Epithelial cell of alveolus of lung (primary cell): Measurements from ENCODE around the gene CCDC88C. TPM values are rescaled to one million over a fixed set of nuclear protein-coding genes. Genes with fewer than 3 reads are reported as not detected.

Experiments used
- total RNA-seq: library from RNA; depleted of rRNA; stranded (reverse); fragments of >200 nt; gene quantifications from 2 replicates; pipeline ENCODE4 v1.2.1, GENCODE V29; 2015

Gene CCDC88C
- 0.72 and 0.78 TPM in 2 replicates for total RNA-seq

GRCh38 chr14:91417120-91417982 lies at the start of gene CCDC88C:
TSS of gene CCDC88C (minus strand) at chr14:91417820. CDS start at chr14:91417690, 130 bp downstream.

GRCh38 chr14:91244501-91244901 lies 173.1 kb downstream of the CCDC88C start, which contains the start of gene GPR68:
TSS of gene GPR68 (minus strand) at chr14:91244704. CDS start at chr14:91235050, 9,654 bp downstream.

Other genes with a start within 250 kb of the CCDC88C start
- gene GPR68, start 173.1 kb downstream of the CCDC88C start, total RNA-seq, result under 0.01 and 1.6 TPM in 2 replicates
- gene PPP4R3A, start 92.5 kb upstream of the CCDC88C start, total RNA-seq, result 31.0 and 48.2 TPM in 2 replicates